CD4-positive, alpha-beta memory T cell (primary cell): Measurements from ENCODE around the gene SMYD3. TPM values are rescaled to one million over a fixed set of nuclear protein-coding genes. Genes with fewer than 3 reads are reported as not detected.
A peak's percentile ranks its signal among the peaks of the same experiment; 100 is the strongest.

Source experiments
- CTCF ChIA-PET: fragments of 350-600 bp; sonication (Branson Sonifier 250); formaldehyde crosslinking; loops from one replicate; lab custom pipeline; 2021; ENCODE audit warnings: inconsistent platforms; ENCODE audit not compliant: partially characterized antibody; lab: Charles Lee
- POLR2A ChIA-PET: fragments of 350-600 bp; sonication (Branson Sonifier 250); formaldehyde crosslinking; loops from one replicate; lab custom pipeline; 2021; ENCODE audit not compliant: partially characterized antibody; lab: Charles Lee
- DNase-seq, 5 donors: peaks; one replicate each; pipeline versions ENCODE4 v3.0.0 to v3.0.0-alpha.2; 2020 to 2022; ENCODE audit warnings: mixed read lengths in 1 of 5
- H3K27ac ChIP-seq: one replicate; pipeline ENCODE4 v1.7.0; 2013; ENCODE audit warnings: low read depth, low read length
- H3K27me3 ChIP-seq: 2 replicates; pipeline ENCODE4 v1.7.0; 2013; ENCODE audit warnings: mild to moderate bottlenecking, low read length, moderate library complexity; ENCODE audit not compliant: insufficient read depth
- H3K36me3 ChIP-seq: 2 replicates; pipeline ENCODE4 v1.7.0; 2013; ENCODE audit warnings: mild to moderate bottlenecking, low read length, moderate library complexity; ENCODE audit not compliant: insufficient read depth
- H3K4me1 ChIP-seq: 2 replicates; pipeline ENCODE4 v1.7.0; 2013; ENCODE audit warnings: mild to moderate bottlenecking, low read length, moderate library complexity; ENCODE audit not compliant: insufficient read depth
- H3K4me3 ChIP-seq, 2 donors: one replicate each; pipeline ENCODE4 v1.7.0; 2013; ENCODE audit warnings: low read length in 2 of 2, mild to moderate bottlenecking in 1 of 2
- H3K9me3 ChIP-seq, 2 donors: one replicate each; pipeline ENCODE4 v1.7.0; 2013; ENCODE audit warnings: low read length in 2 of 2, control low read depth in 1 of 2; ENCODE audit not compliant: control insufficient read depth in 1 of 2
- H3K27ac Mint-ChIP-seq, 7 donors: one replicate each; pipeline ENCODE4 v1.8.0; 2020 to 2021; ENCODE audit warnings: mixed read lengths in 7 of 7, mild to moderate bottlenecking in 6 of 7, inconsistent platforms in 3 of 7, moderate library complexity in 3 of 7
- H3K27me3 Mint-ChIP-seq, 2 donors: one replicate each; pipeline ENCODE4 v1.8.0; 2020 to 2021; ENCODE audit warnings: mixed read lengths in 2 of 2
- H3K36me3 Mint-ChIP-seq, 2 donors: one replicate each; pipeline ENCODE4 v1.8.0; 2020 to 2021; ENCODE audit warnings: mixed read lengths in 2 of 2, inconsistent platforms in 1 of 2, mild to moderate bottlenecking in 1 of 2
- H3K4me1 Mint-ChIP-seq, 4 donors: one replicate each; pipeline ENCODE4 v1.8.0; 2020 to 2021; ENCODE audit warnings: mixed read lengths in 4 of 4, mild to moderate bottlenecking in 1 of 4
- H3K4me3 Mint-ChIP-seq, 8 donors: one replicate each; pipeline ENCODE4 v1.8.0; 2020 to 2021; ENCODE audit warnings: mixed read lengths in 8 of 8, mild to moderate bottlenecking in 7 of 8, moderate library complexity in 6 of 8, inconsistent platforms in 3 of 8
- H3K9me3 Mint-ChIP-seq, 8 donors: one replicate each; pipeline ENCODE4 v1.8.0; 2020 to 2021; ENCODE audit warnings: mixed read lengths in 8 of 8, mild to moderate bottlenecking in 5 of 8, inconsistent platforms in 3 of 8, moderate library complexity in 1 of 8
- intact Hi-C: fragments of 100-400 bp; cut with micrococcal nuclease; formaldehyde crosslinking; loops from one replicate; pipeline ENCODE4 v1.15.1; 2023
- polyA plus RNA-seq, 2 donors: library from polyadenylated mRNA; unstranded; fragments of 300-500 nt; fragmentation: Illumina TruSeq; gene quantifications; one replicate each; pipeline ENCODE4 v1.2.3, GENCODE V29; 2021
- total RNA-seq, 2 experiments: library from RNA; stranded (reverse); gene quantifications; one replicate each; pipeline ENCODE4 v1.2.3, GENCODE V29; 2021

SMYD3 gene
- total and polyA plus RNA-seq, 4 experiments from 2014 or later: 19.5 to 28.9 (median 22.9) TPM

- CTCF ChIA-PET: no interaction called here
Measured at GRCh38 chr1:245960171-245960570, 546.9 kb downstream of the SMYD3 start.

GRCh38 chr1:245958016-245958415, 549.1 kb downstream of the SMYD3 start:
- ChIA-PET POLR2A (interaction anchor here (0.9 kb wide), 1 partner anchor 1094 kb away, joined by 4 read pairs; the partner anchor contains the start of gene HNRNPU), CTCF (interaction anchor here (1.2 to 2.5 kb wide), 2 partner anchors 43 to 69 kb away, joined by 3 to 9 read pairs; no protein-coding TSS in a partner anchor)
- Mint-ChIP-seq H3K4me3 (no peak overlapping the region), H3K27ac (no peak overlapping the region), H3K9me3 (no peaks in the 10 kb centered on the region), H3K36me3 (no peaks in the 10 kb centered on the region), H3K4me1 (peaks cover 10 to 19% (median 12%) of the 10 kb centered on the region in 4 donors), H3K27me3 (no peaks in the 10 kb centered on the region)
- Histone ChIP-seq H3K36me3 (no peaks in the 10 kb centered on the region), H3K27ac (no peak overlapping the region), H3K4me3 (no peak overlapping the region), H3K9me3 (no peaks in the 10 kb centered on the region), H3K27me3 (no peaks in the 10 kb centered on the region), H3K4me1 (peaks cover 44% of the 10 kb centered on the region)
- DNase-seq: no peak
- intact Hi-C loops: no loop called here

More at GRCh38 chr1:245960171-245960570, 546.9 kb downstream of the SMYD3 start:
- H3K4me1 ChIP-seq: peaks cover 27% of the 10 kb centered on the region
- H3K36me3 ChIP-seq: no peaks in the 10 kb centered on the region
- H3K9me3 Mint-ChIP-seq: no peaks in the 10 kb centered on the region
- H3K27ac Mint-ChIP-seq: no peak overlapping the region
- POLR2A ChIA-PET: no interaction called here
- DNase-seq: no peak
- H3K4me3 Mint-ChIP-seq: no peak overlapping the region
- intact Hi-C loops: no loop called here
- H3K27me3 Mint-ChIP-seq: no peaks in the 10 kb centered on the region
- peaks cover 0 to 1% (median 0%) of the 10 kb centered on the region in 4 donors for H3K4me1 Mint-ChIP-seq
- H3K27ac ChIP-seq: no peak overlapping the region
- no peak overlapping the region for H3K4me3 ChIP-seq
- no peaks in the 10 kb centered on the region for H3K9me3 ChIP-seq
- H3K27me3 ChIP-seq: no peaks in the 10 kb centered on the region
- H3K36me3 Mint-ChIP-seq: no peaks in the 10 kb centered on the region

- H3K27ac Mint-ChIP-seq: no peak overlapping the region
- ChIA-PET POLR2A (interaction anchor here (0.9 to 1.5 kb wide), 2 partner anchors 15 to 1094 kb away, joined by 4 read pairs; partner anchors contain the start of gene HNRNPU), CTCF (interaction anchor here (1.2 to 2.5 kb wide), 2 partner anchors 44 to 69 kb away, joined by 3 to 9 read pairs; no protein-coding TSS in a partner anchor)
- DNase-seq: no peak
- H3K4me3 Mint-ChIP-seq: no peak overlapping the region
- no peaks in the 10 kb centered on the region for H3K27me3 ChIP-seq
- peaks cover 49% of the 10 kb centered on the region for H3K4me1 ChIP-seq
- H3K36me3 Mint-ChIP-seq: no peaks in the 10 kb centered on the region
- H3K4me1 Mint-ChIP-seq: peaks cover 15 to 25% (median 16%) of the 10 kb centered on the region in 4 donors
- no peaks in the 10 kb centered on the region for H3K36me3 ChIP-seq
- intact Hi-C loops: no loop called here
- no peaks in the 10 kb centered on the region for H3K9me3 ChIP-seq
- no peaks in the 10 kb centered on the region for H3K27me3 Mint-ChIP-seq
- no peak overlapping the region for H3K4me3 ChIP-seq
- no peak overlapping the region for H3K27ac ChIP-seq
- no peaks in the 10 kb centered on the region for H3K9me3 Mint-ChIP-seq
Measured at GRCh38 chr1:245957427-245957826, 549.7 kb downstream of the SMYD3 start.

GRCh38 chr1:245956225-245956624, 550.9 kb downstream of the SMYD3 start:
- Mint-ChIP-seq H3K27ac (no peak overlapping the region), H3K36me3 (no peaks in the 10 kb centered on the region), H3K9me3 (no peaks in the 10 kb centered on the region), H3K4me1 (peaks cover 18 to 31% (median 21%) of the 10 kb centered on the region in 4 donors), H3K4me3 (no peak overlapping the region), H3K27me3 (no peaks in the 10 kb centered on the region)
- intact Hi-C loops: loop anchor here (1.0 kb wide), 1 partner anchor 44 kb away; no protein-coding TSS in a partner anchor
- ChIA-PET CTCF (interaction anchor here (1.3 to 2.5 kb wide), 2 partner anchors 53 to 67 kb away, joined by 3 to 9 read pairs; no protein-coding TSS in a partner anchor), POLR2A (interaction anchor here (1.0 to 1.5 kb wide), 3 partner anchors 10 to 25 kb away, joined by 3 to 4 read pairs (median 3); no protein-coding TSS in a partner anchor)
- Histone ChIP-seq H3K36me3 (no peaks in the 10 kb centered on the region), H3K27me3 (no peaks in the 10 kb centered on the region), H3K27ac (peak overlapping the region; percentile 39), H3K9me3 (no peaks in the 10 kb centered on the region), H3K4me1 (peaks cover 49% of the 10 kb centered on the region), H3K4me3 (no peak overlapping the region)
- DNase-seq: peak; percentile 38 to 62 (median 55)

- Histone ChIP-seq H3K27me3 (no peaks in the 10 kb centered on the region), H3K27ac (peak overlapping the region; percentile 60), H3K9me3 (no peaks in the 10 kb centered on the region), H3K4me1 (peaks cover 49% of the 10 kb centered on the region), H3K4me3 (peak overlapping the region; percentile 29 to 30), H3K36me3 (no peaks in the 10 kb centered on the region)
- H3K27me3 Mint-ChIP-seq: no peaks in the 10 kb centered on the region
- intact Hi-C loops: no loop called here
- no peaks in the 10 kb centered on the region for H3K9me3 Mint-ChIP-seq
- peak in 4 of 5 donors; percentile 24 to 42 (median 32) for DNase-seq
- peaks cover 16 to 31% (median 21%) of the 10 kb centered on the region in 4 donors for H3K4me1 Mint-ChIP-seq
- CTCF ChIA-PET: interaction anchor here (0.9 kb wide), 1 partner anchor 65 kb away, joined by 5 read pairs; no protein-coding TSS in a partner anchor
- H3K27ac Mint-ChIP-seq: peak overlapping the region in 5 of 7 donors; percentile 94 to 99 (median 97)
- peaks cover 0 to 9% of the 10 kb centered on the region in 2 donors for H3K36me3 Mint-ChIP-seq
- H3K4me3 Mint-ChIP-seq: peak overlapping the region in 7 of 8 donors; percentile 72 to 87 (median 81)
- POLR2A ChIA-PET: interaction anchor here (0.9 to 1.0 kb wide), 2 partner anchors 982 to 1120 kb away, joined by 3 to 4 read pairs; no protein-coding TSS in a partner anchor
Measured at GRCh38 chr1:245953876-245954660, 553.0 kb downstream of the SMYD3 start.

GRCh38 chr1:245952383-245953026, 554.6 kb downstream of the SMYD3 start:
- peak overlapping the region; percentile 6 to 87 (median 54) for H3K4me3 Mint-ChIP-seq
- Histone ChIP-seq H3K4me1 (peaks cover 46% of the 10 kb centered on the region), H3K36me3 (no peaks in the 10 kb centered on the region), H3K27ac (peak overlapping the region; percentile 60), H3K4me3 (no peak overlapping the region), H3K9me3 (no peaks in the 10 kb centered on the region), H3K27me3 (no peaks in the 10 kb centered on the region)
- H3K27ac Mint-ChIP-seq: peak overlapping the region in 6 of 7 donors; percentile 60 to 99 (median 96)
- DNase-seq: no peak
- no peaks in the 10 kb centered on the region for H3K27me3 Mint-ChIP-seq
- H3K4me1 Mint-ChIP-seq: peaks cover 16 to 31% (median 21%) of the 10 kb centered on the region in 4 donors
- ChIA-PET CTCF (interaction anchor here (1.1 kb wide), 1 partner anchor 59 kb away, joined by 3 read pairs; no protein-coding TSS in a partner anchor), POLR2A (no interaction called here)
- peaks cover 0 to 9% of the 10 kb centered on the region in 2 donors for H3K36me3 Mint-ChIP-seq
- H3K9me3 Mint-ChIP-seq: no peaks in the 10 kb centered on the region
- intact Hi-C loops: no loop called here
